MM.1S (cell line): Measurements from ENCODE around the gene SLC13A2.

Experiments
- DNase-seq: peaks from one replicate; pipeline ENCODE4 v3.0.0-alpha.2; 2015
- H2AFZ ChIP-seq: fragments of 300-600 bp; sonication (generic); 2 replicates; pipeline ENCODE4 v1.6.0; 2016; ENCODE audit warnings: antibody characterized with exemption, low read length
- H3F3A ChIP-seq: fragments of 300-600 bp; sonication (generic); 2 replicates; pipeline ENCODE4 v1.6.1; 2016; ENCODE audit warnings: mild to moderate bottlenecking, antibody characterized with exemption, low read length, moderate library complexity, mixed read lengths; ENCODE audit not compliant: insufficient read depth
- H3K27ac ChIP-seq: fragments of 300-600 bp; sonication (generic); 2 replicates; pipeline ENCODE4 v1.5.1; 2016; ENCODE audit warnings: mild to moderate bottlenecking, low read length
- H3K27me3 ChIP-seq: fragments of 300-600 bp; sonication (generic); replicated peaks from 2 replicates; pipeline ENCODE4 v1.6.0; 2016; ENCODE audit warnings: low read length; ENCODE audit not compliant: insufficient read depth
- H3K36me3 ChIP-seq: fragments of 300-600 bp; sonication (generic); replicated peaks from 2 replicates; pipeline ENCODE4 v1.6.1; 2016; ENCODE audit warnings: mild to moderate bottlenecking, low read length, mixed read lengths; ENCODE audit not compliant: insufficient read depth
- H3K4me1 ChIP-seq: fragments of 300-600 bp; sonication (generic); 2 replicates; pipeline ENCODE4 v1.6.1; 2016; ENCODE audit warnings: low read length, mixed read lengths
- H3K4me2 ChIP-seq: fragments of 300-600 bp; sonication (generic); 2 replicates; pipeline ENCODE4 v1.6.0; 2016; ENCODE audit warnings: low read depth, low read length
- H3K4me3 ChIP-seq: fragments of 300-600 bp; sonication (generic); 2 replicates; pipeline ENCODE4 v1.5.1; 2016; ENCODE audit warnings: low read length, mixed read lengths
- H3K79me2 ChIP-seq: fragments of 300-600 bp; sonication (generic); 2 replicates; pipeline ENCODE4 v1.6.1; 2016; ENCODE audit warnings: mixed run types, low read length, mixed read lengths
- H3K9ac ChIP-seq: fragments of 300-600 bp; sonication (generic); 2 replicates; pipeline ENCODE4 v1.6.1; 2016; ENCODE audit warnings: low read length, mixed read lengths
- H3K9me2 ChIP-seq: fragments of 300-600 bp; sonication (generic); replicated peaks from 2 replicates; pipeline ENCODE4 v1.6.1; 2016; ENCODE audit warnings: mild to moderate bottlenecking, low read length, mixed read lengths; ENCODE audit not compliant: insufficient read depth
- H3K9me3 ChIP-seq: fragments of 300-600 bp; sonication (generic); replicated peaks from 2 replicates; pipeline ENCODE4 v1.6.1; 2016; ENCODE audit warnings: mild to moderate bottlenecking, low read length, mixed read lengths; ENCODE audit not compliant: insufficient read depth
- H4K20me1 ChIP-seq: fragments of 300-600 bp; sonication (generic); 2 replicates; pipeline ENCODE4 v1.6.1; 2016; ENCODE audit warnings: mild to moderate bottlenecking, low read length, moderate library complexity, mixed read lengths; ENCODE audit not compliant: insufficient read depth
- CTCF ChIP-seq: fragments of 300-600 bp; sonication (generic); IDR thresholded peaks from 2 replicates; pipeline ENCODE4 v1.5.1; 2016; ENCODE audit warnings: antibody characterized with exemption, low read length, mixed read lengths
- EZH2 ChIP-seq: fragments of 300-600 bp; sonication (generic); optimal IDR thresholded peaks from 2 replicates; pipeline ENCODE3; 2017; ENCODE audit warnings: low read depth, mild to moderate bottlenecking, antibody characterized with exemption, low read length, mixed read lengths
- EZH2phosphoT487 ChIP-seq: fragments of 300-600 bp; sonication (generic); IDR thresholded peaks from 2 replicates; pipeline ENCODE4 v1.6.1; 2018; ENCODE audit warnings: antibody characterized with exemption, low read length

Gene SLC13A2

GRCh38 chr17:28477928-28478327 lies 4.5 kb downstream of the SLC13A2 start:
- Histone ChIP-seq H3K4me3 (no peak overlapping the region), H3K4me1 (no peaks in the 10 kb centered on the region), H3K9ac (no peak overlapping the region), H3K4me2 (no peak overlapping the region), H2AFZ (no peak overlapping the region), H3K27ac (no peak overlapping the region), H4K20me1 (no peaks in the 10 kb centered on the region), H3K9me2 (no peaks in the 10 kb centered on the region), H3K36me3 (no peaks in the 10 kb centered on the region), H3K27me3 (peaks cover 4% of the 10 kb centered on the region), H3K9me3 (no peaks in the 10 kb centered on the region), H3K79me2 (no peaks in the 10 kb centered on the region), H3F3A (no peaks in the 10 kb centered on the region)
- no peak for TF ChIP-seq EZH2
- TF ChIP-seq CTCF: no peak
- no peak for TF ChIP-seq EZH2phosphoT487
- no peak for DNase-seq

DNA sequence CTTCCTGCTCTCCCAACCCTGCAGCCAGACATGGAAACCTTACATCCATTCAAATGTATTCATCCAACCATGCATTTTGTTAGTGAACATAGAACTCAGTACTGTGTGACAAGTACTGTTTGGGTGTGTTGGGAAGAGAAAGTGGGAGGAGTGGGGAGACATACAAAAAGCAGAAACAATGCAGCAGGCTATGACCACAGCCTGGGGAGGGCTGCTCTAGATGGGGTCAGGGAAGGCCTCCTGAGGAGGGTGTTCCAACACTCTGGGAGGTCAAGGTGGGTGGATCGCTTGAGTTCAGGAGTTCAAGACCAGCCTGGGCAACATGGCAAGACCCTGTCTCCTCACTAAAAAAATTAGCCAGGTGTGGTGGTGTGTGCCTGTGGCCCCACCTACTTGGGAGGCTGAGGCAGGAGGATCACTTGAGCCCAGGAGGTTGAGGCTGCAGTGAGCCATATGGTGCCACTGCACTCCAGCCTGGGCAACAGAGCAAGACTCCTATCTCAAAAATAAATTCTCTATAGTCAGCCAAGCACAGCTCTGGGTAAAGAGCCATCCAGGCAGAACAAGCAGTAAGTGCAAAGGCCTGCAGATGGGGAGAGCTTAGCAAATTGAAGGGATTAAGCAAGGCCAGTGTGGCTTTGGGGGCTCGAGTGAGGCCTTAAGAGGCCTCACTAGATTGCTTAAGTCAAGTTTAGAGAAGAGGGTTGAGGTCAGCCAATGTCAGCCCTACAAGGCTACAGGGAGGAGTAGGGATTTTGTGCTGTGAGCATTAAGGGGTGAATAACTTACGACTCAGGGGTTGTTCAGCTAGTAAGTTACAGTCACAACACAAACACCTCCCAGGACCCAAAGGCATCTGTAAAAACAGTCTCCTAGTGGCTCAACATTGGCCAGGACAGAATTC lies 5.5 kb downstream of the SLC13A2 start:
- Histone ChIP-seq H2AFZ (no peak overlapping the region), H3K9me2 (no peaks in the 10 kb centered on the region), H3K9ac (no peak overlapping the region), H3K4me2 (no peak overlapping the region), H3K4me3 (no peak overlapping the region), H3K27ac (no peak overlapping the region), H4K20me1 (no peaks in the 10 kb centered on the region), H3K79me2 (no peaks in the 10 kb centered on the region), H3F3A (no peaks in the 10 kb centered on the region), H3K36me3 (no peaks in the 10 kb centered on the region), H3K27me3 (peaks cover 4% of the 10 kb centered on the region), H3K4me1 (no peaks in the 10 kb centered on the region), H3K9me3 (no peaks in the 10 kb centered on the region)
- DNase-seq: no peak
- TF ChIP-seq EZH2 (no peak), EZH2phosphoT487 (no peak), CTCF (no peak)

DNA sequence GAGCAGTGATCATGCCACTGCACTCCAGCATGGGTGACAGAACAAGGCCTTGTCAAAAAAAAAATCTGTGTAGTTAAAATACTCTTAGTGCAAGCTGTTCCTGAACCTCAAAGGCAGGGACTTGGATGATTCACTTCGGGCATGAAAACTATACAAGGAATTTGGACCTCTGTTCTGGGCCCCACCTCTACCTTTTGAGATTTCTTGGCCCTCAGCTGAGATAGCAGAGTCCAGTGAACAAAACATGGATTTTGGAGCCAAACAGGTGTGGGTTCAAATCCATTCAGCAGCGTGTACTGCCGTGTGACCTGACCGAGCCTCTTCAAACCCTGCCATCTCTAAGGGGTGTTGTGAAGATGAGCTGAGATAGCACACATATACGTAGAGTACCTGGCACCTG lies 6.8 kb downstream of the SLC13A2 start:
- Histone ChIP-seq H3K4me3 (no peak overlapping the region), H3K9ac (no peak overlapping the region), H3K9me2 (no peaks in the 10 kb centered on the region), H3K9me3 (no peaks in the 10 kb centered on the region), H3K36me3 (no peaks in the 10 kb centered on the region), H3K27me3 (peaks cover 4% of the 10 kb centered on the region), H3K4me2 (no peak overlapping the region), H2AFZ (no peak overlapping the region), H3K4me1 (no peaks in the 10 kb centered on the region), H3F3A (no peaks in the 10 kb centered on the region), H3K79me2 (no peaks in the 10 kb centered on the region), H3K27ac (no peak overlapping the region), H4K20me1 (no peaks in the 10 kb centered on the region)
- DNase-seq: no peak
- TF ChIP-seq EZH2 (no peak), CTCF (no peak), EZH2phosphoT487 (no peak)
